Cortex of kidney (tissue), 1 donor: ENCODE measurements around the gene COX6A2.
"Not testable (repeated sequence)": the region's sequence is repeated elsewhere in the genome, so short reads cannot be mapped to it uniquely, and the experiment has no call there.

Experiments used
- DNase-seq: peaks from one replicate; lab custom pipeline; 2025; lab: John Stamatoyannopoulos, UW

The COX6A2 gene

DNA sequence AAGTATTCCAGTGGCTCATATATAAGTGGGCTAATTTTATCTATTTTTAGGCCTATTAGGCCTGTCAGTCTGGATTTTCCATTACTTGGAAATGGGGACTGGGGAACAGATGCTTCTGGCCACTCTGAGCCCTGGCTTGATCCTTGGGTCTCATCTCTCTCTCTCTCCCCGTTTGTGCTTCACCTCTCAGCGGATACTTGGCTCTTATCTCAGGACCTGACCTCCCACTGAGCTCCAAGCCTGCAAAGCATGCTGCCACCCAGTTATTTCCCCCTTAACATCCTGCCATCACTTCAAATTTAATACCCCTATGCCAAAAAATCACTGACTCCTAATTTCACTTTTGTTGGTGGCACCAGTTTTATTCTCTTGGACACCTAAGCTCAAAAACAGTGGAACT lies 10.3 kb upstream of the COX6A2 start:
- no peak for DNase-seq

DNA sequence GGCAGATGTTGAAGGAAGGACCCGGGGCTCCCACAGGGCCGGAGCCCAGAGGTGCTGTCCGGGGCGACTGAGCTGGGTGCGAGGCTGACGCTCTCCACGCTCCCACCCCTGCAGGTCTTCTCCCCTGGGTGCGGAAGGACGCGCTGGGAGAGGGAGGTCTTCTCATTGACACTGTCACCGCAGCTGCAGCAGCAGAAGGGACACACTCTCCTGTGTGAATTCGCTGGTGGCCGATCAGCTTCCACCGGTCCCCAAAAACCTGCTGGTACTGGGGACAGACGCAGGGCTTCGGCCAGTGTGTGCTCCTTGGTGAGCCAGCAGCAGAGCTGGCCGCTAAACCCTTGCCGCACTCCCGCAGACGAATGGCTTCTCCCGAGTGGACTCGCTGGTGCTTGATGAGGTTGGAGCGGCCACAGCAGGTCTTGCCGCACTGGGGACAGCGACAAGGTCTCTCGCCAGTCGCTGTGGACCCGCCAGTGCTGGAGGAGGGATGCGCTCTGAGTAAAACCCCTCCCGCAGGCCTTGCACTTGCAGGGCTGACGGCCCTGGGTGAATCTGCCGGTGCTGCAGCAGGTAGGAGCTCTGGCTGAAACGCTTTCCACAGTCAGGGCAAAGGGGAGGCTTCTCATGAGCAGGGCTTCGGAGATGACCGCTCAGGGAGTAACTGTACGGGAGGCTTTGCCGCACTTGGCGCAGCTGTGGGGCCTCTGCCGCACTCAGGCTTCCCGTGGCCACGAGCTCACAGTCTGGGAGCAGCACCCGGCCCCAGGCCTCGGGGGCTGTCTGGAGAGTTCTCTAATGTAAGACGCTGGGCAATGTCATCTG lies 8.3 kb upstream of the COX6A2 start:
- no peak for DNase-seq

DNA sequence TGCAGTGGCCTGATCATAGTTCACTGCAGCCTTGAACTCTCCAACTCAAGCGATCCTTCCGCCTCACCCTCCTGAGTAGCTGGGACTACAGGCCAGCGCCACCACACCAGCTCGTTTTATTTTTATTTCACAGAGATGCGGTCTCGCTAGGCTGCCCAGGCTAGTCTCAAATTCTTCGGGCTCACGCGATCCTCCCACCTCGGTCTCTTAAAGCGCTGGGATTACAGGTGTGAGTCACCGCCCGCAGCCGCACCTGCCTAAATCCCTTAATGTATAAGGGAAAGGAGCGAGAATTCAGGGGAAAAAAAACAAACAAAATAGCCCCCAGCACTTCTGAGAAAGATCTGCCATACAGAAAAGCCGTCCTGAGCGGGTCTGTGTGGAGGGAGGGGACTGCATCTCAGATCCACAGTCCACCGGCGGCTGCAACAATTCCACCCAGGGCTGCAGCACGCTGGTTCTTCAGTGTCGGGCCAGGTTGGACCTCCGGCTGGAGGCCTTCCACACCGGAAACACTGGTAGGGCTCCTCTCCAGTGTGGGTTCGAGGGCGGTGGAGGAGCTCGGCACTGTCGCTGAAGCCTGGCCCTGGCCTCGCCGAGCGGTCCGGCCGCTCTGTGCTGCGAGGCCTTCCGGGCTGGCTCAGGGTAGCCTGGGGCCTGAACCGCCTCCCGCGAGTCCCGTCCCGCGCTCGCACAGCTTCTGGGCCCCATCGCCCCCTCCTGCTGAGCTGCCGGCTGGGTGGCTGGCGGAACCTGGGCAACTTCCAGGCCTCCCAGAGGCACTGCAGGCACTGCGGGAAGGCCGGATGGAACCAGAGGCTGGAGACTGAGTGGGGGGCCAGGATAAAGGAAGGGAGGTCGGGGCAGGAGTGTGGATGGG lies 7.4 kb upstream of the COX6A2 start:
- DNase-seq: no peak

DNA sequence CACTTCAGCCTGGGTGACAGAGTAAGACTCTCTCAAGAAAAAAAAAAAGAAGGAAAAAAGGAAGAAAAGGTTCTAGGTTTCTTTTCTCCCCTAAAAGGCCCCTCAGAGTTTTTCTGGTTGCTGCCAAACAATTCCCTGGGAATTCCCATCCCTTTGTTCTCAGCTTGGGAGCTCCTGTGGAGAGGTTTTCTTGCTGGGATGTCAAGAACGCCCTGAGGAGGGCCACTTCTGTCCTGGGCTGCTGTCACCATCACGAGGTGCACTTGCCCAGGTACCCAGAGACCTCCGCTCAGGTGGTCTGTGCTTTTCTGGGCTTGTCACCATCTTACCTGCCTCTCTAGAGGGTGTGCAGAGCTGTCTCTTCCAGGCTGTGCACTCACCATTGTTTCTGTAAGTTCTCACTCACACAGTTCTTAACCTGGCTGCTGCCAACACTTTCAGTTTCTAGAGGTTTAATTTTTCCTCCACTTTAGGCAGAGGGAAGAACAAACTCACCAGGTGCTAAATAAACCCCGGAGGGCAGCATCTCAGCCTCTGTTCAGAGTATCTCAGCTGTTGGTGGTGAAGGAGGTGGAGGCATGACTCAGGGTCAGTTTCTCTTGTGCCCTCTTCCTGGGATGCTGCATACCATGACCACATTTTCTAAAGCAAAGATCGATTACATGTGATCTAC lies 2.4 kb upstream of the COX6A2 start:
- DNase-seq: no peak

DNA sequence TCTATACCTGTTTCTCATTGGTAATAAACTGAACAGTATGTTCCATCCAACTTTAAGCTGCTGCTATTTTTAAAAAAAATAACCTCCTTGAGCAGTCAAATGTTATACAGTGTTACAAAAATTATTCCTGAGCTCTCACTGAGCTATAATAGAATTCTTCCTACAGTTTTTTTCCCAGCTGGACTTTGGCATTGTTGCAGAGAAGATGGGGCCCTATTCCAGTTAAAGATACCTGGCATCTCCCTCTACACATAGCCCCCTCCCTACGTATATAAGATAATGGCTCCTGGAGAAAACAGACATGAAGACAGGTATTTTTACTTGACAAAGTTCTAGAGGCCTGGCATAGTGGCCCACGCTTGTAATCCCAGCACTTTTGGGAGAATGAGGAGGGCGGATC lies 1.6 kb upstream of the COX6A2 start:
- DNase-seq: no peak

DNA sequence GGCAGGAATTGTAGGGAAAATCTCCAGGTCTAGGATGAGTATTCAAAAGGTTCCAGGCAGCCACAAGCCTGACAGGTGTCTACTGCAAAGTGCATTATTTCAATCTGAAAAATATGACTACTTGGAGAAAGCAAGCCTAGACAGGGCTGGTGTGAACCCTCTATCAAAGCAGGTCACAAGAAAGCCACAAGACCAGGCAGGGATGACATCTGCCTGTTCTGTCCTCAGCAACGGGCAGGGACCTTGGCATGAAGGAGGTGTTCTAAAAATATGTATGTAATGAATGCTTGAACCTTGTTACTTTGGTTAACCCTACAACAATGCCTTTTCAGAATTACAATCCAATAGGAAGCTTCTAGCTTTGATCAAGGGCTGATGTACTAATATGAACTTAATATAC lies 1.2 kb upstream of the COX6A2 start:
- no peak for DNase-seq

DNA sequence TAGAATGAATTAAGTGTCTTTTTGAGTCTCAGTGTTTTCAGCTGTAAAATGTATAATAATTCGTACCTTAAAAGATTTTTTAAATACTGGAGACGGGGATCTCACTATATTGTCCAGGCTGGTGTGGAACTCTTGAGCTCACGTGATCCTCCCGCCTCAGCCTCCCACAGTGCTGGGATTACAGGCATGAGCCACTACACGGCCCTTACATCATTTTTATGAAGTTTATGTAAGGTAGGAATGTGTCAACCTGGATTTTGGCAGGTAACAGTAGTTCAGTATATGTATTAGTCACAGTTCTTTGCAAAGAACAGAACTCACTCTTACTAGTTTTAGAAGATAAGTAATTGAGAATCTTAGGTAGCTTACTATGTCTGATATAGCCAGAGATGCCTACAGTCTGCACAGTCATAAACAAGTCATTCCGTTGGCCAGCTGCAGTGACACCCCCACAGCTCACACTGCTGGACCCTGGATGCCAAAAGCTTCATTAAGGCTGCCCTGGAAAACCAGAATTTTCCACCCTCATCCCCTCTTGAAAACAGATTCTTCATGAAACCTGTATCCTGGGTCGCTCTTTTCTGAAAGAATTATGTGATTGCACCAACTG lies 583 bp upstream of the COX6A2 start:
- no peak for DNase-seq

DNA sequence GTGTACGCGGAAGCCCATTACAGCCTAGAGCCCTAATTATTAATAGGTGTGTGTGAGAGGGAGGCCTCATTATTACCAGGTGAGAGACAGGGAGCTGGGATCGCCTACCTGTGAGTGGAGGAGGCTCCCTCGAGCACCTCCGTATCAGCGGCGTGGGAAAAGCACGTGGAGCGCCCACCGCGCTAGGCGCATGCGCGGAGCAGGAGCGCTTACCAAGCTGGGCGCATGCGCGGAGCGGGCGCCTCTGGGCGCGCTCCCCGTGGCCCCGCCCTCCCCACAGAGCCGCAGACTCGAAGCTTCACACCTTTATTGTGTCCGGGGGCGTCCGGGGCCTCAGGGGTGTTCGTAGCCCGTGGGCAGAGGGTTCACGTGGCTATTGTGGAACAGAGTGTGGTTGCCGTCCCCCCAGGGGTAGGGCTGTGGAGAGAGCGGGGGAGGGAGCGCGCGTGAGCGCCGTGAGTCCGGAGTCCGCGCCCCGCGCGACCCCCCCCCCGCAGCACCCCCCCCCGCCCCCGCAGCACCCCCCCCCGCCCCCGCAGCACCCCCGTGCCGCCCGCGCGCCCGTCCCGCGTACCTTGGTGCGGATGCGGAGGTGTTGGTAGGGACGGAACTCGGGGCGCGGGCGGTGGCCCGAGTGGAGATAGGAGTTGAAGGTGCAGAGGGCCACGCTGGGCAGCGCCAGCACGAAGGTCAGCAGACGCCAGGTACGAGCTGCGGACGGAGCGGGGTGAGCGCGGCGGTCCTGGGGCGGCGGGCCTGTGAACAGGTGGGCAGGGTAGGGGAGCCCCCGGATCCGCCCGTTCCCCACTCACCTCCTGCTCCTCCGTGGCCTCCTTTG lies 500 bp downstream of the COX6A2 start:
- DNase-seq: no peak

DNA sequence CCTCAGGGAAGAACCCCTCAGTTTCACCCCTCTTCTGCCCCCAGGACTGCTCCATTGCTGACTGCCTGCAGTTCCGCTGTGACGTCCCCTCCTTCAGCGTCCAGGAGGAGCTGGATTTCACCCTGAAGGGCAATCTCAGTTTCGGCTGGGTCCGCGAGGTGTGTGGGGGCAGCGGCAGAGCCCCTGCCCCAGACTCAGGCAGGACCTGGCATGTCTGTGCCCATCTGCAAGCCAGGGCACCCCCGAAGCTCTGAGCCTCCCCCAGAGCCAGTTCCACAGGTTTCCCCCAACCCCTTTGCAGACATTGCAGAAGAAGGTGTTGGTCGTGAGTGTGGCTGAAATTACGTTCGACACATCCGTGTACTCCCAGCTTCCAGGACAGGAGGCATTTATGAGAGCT lies 4.4 kb downstream of the COX6A2 start:
- DNase-seq: no peak

DNA sequence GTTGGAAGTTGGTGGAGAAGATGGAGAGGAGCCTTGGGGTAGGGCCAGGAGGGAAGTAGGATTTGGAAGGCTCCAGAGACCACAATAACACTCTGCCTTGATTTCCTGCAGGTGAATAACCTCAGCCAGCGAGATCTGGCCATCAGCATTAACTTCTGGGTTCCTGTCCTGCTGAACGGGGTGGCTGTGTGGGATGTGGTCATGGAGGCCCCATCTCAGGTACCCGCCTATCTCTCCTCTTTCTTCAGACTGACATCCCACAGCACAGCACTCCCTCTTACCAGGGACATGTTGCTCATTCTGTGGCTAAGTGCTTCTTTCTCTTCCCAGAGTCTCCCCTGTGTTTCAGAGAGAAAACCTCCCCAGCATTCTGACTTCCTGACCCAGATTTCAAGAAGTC lies 4.9 kb downstream of the COX6A2 start:
- no peak for DNase-seq

DNA sequence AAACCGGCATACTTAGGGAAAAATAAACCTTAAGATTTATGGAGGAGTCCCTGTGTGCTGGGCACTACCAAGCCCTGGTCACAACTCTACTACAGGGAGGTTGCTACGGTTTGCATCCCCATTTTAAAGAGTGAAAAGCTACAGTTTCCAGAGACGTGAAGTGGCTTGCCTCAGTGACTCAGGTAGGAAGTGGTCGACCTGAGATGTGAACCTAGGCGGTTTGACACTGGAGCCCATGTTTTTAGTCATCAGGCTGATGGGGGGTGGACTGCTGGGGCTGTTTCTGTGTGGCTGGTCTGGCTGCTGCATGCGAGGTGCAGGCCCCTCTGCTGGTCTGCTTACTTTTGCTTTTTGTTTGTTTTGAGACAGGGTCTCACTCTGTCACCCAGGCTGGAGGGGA lies 6.6 kb downstream of the COX6A2 start:
- DNase-seq: no peak

DNA sequence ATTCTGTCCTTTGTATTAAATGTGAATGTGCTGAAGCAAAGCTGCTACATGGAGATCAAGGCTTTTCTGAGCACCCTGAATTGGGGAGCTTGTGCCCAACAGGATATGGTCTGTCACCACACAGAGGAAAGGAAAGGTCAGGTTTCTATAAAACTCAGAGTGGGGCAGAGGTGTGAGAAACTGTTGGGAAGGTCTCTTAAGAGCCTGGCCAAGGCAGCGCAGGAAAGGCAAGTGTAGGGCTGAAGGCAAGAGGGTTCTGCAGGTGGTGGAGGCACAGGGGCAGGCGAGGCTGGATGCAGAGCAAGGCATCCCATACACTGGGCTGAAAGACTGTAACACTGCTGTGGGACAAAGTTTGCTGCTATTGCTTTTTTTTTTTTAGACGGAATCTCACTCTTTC lies 8.1 kb downstream of the COX6A2 start:
- no peak for DNase-seq

DNA sequence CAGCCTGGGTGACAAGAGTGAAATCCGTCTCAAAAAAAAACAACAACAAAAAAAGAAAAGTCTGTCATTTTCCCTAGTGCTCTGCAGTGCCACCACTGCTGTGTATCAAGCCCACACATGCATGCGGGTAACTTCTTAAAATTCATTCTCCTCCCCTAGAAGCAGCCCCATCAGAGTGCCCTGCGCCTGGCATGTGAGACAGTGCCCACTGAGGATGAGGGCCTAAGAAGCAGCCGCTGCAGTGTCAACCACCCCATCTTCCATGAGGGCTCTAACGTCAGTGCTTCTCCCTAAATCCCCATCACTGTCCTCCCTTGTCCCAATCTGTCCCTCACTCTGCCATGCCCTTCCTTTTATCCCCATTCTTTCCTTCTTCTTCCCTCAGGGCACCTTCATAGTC lies 10.2 kb downstream of the COX6A2 start:
- DNase-seq: no peak

DNA sequence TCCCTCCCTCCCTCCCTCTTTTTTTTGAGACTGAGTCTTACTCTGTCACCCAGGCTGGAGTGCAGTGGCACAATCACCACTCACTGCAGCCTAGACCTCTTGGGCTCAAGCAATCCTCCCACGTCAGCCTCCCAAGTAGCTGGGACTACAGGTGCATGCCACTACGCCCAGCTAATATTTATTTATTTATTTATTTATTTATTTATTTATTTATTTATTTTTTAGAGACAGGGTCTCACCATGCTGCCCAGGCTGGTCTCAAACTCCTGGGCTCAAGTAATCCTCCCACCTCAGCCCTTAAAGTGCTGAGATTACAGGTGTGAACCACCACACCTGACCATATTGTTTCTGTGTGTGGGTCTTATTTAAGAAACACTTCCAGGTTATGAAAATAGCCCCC lies 11.1 kb downstream of the COX6A2 start:
- not testable (repeated sequence) for DNase-seq

DNA sequence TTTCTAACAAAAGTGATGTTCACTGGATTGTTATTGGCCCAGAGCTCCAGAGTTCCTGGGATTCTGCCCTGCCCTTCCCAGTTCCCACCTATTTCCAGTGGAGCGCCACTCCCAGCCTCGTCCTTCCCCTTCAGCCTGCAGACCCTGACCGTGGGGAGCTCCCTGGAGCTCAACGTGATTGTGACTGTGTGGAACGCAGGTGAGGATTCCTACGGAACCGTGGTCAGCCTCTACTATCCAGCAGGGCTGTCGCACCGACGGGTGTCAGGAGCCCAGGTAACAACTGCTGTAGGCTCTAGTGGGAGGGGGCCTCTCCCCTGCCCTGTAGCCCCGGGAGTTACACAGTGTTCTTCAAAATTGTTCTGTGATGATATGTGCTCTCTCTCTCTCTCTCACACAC lies 11.8 kb downstream of the COX6A2 start:
- no peak for DNase-seq

DNA sequence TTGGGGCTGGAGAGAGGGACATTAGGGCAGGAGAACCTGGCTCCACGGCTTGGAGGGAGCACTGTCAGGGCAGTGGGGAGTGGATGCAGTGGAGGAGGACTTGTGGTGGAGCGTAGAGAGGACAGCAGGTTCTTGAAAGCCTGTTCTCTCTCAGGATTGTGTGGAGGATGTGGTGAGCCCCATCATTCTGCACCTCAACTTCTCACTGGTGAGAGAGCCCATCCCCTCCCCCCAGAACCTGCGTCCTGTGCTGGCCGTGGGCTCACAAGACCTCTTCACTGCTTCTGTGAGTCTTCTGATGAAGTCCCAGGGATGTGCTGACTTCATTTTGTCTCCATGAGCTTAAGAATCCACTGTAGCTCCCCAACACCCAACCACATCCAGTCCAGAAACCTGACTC lies 13.5 kb downstream of the COX6A2 start:
- no peak for DNase-seq

DNA sequence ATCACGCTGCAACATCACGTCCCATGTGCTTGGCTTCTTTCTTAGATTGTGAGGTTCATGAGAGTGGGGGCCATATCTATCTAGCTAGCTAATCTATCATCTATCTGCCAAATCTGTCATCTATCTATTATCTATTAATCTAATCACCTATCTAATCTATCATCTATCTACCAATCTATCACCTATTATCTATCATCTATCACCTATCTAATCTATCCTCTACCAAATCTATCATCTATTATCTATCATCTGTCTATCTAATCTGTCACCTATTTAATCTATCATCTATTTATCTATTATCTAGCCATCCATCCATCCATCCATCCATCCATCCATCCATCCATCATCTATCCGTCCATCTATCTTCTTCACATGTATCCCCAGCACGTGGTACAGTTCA lies 14.2 kb downstream of the COX6A2 start:
- DNase-seq: no peak

DNA sequence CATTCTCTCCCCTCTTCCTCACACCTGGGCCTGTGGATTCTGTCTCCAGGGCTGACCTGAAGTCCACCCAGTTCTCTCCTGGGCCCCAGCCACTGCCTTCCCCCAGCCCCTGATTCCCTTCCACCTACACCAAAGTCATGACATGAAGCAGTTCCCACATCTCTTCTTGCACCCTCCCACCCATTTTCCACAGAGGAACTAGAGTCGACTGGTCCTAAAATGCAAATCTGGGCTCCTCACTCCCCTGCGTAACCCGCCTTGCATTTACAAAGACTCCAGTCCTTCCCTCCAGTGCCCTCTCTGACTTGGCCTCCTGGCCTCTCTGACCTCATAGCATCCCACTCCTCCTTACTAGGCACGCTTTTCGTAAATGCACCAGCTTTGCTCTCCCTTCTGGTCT lies 14.8 kb downstream of the COX6A2 start:
- no peak for DNase-seq

DNA sequence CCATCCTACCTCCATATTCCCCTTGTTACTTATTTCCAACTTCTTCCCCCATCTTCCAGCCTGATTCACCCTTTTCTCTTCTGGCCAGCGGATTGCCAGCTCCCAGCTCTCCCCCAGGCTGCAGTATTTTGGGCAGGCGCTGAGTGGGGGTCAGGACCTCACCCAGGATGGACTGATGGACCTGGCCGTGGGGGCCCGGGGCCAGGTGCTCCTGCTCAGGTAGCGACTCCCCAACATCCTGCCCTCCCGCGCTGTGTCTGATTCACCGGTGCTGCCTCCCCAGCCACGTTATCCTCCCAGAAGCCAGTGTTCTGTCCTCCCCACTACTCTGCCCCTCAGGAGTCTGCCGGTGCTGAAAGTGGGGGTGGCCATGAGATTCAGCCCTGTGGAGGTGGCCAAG lies 15.4 kb downstream of the COX6A2 start:
- no peak for DNase-seq

DNA sequence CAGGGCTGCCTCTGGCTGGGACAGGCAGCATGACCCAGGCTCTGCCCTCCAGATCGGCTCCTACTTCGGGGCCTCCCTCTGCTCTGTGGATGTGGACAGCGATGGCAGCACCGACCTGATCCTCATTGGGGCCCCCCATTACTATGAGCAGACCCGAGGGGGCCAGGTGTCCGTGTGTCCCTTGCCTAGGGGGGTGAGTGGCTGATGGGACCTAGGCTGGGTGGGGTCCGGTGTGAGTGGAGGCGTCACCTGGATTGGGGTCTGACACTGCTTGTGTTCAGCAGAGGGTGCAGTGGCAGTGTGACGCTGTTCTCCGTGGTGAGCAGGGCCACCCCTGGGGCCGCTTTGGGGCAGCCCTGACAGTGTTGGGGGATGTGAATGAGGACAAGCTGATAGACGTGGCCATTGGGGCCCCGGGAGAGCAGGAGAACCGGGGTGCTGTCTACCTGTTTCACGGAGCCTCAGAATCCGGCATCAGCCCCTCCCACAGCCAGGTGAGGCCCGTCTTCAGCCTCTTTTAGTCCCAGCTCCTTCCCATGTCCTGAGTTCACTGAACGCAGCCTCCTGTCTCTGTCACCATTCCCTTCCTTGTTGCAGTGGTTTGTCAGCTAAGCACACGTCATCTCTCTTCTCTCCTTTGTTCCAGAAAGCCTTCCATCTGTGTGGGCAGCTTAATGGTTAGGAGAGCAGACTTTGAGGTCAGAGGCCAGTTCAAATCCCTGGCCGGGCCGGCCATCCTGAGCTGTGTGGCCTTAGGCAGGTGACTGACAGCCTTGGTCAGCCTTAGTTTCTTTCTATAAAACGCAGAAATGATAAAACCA lies 16.9 kb downstream of the COX6A2 start:
- no peak for DNase-seq

DNA sequence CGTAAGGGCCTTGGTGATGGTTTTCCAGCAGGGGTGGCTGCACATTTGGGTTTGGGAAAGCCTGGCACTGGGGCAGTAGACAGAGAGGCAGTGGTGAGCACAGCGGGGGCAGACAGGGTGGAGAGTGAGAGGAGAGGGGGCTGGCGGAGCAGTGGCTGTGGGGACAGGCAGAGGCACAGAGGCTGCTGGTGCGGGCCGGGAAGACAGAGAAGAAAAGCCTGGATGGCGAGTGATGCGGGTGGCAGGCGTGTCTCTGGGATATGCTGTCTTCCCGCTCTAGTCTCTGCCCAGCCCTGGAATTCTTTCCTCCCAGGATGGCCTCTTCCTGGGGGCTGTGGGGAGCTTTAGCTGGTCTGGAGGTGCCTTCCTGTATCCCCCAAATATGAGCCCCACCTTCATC lies 18.1 kb downstream of the COX6A2 start:
- DNase-seq: no peak
